ENCODE results near the gene CDK10.

Gene CDK10

GRCh38 chr16:89705006-89705405 is 18.5 kb downstream of the CDK10 start:
- TF ChIP-seq CTCF (IDR thresholded peaks at IDR 0.05; ENCODE audit: insufficient read depth, missing control alignments): no peak
- DNase-seq (ENCODE audit: insufficient read length, low spot score) (no peak), FAIRE-seq (no peak)

DNA sequence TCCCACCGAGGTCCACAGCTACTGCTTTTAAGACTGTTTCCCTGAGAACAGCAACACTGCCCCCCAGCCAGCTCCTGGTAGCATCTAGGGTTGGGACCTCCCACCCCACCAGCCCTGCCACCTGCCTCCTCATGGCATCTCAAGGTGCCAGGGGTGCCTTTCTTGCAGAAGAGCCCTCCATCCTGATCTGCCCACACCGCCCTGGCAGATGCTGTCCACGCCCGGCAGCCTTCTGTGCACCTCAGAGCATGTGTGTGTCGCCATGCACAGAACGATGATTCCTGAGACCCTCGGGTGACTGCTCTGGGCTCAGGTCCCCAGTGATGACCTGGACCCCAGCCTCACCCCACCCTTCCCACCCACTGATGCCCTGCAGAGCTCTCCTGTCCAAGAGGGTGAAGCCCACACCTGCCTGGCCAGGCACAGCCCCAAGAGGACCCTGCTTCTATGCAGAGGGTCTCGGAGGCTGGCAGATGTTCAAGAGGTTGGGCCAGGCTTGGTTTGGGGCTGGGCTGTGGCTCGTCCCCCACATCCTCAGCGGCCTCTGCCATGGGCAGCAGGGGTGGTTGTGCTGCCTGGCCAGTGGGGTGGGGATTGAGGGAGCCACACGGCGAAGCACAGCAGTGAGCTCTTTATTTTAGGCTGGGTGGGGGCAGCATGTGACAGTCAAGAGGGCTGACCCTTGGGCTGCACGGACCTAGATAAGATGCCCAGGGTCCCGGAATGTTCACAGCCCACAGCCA is 20.2 kb downstream of the CDK10 start:
- TF ChIP-seq CTCF (IDR thresholded peaks at IDR 0.05; ENCODE audit: insufficient read depth, missing control alignments): no peak
- FAIRE-seq: no peak

GRCh38 chr16:89707695-89708094 is 21.2 kb downstream of the CDK10 start:
- no peak for TF ChIP-seq CTCF (IDR thresholded peaks at IDR 0.05; ENCODE audit: insufficient read depth, missing control alignments)
- FAIRE-seq (no peak), DNase-seq (ENCODE audit: insufficient read length, low spot score) (no peak)

More for the DNA sequence above, 20.2 kb downstream of the CDK10 start:
- DNase-seq (ENCODE audit: insufficient read length, low spot score): no peak

- no peak for TF ChIP-seq CTCF (IDR thresholded peaks at IDR 0.05; ENCODE audit: insufficient read depth, missing control alignments)
- DNase-seq (ENCODE audit: insufficient read length, low spot score) (no peak), FAIRE-seq (no peak)
Observed at GRCh38 chr16:89708481-89708931, 22.0 kb downstream of the CDK10 start.

DNA sequence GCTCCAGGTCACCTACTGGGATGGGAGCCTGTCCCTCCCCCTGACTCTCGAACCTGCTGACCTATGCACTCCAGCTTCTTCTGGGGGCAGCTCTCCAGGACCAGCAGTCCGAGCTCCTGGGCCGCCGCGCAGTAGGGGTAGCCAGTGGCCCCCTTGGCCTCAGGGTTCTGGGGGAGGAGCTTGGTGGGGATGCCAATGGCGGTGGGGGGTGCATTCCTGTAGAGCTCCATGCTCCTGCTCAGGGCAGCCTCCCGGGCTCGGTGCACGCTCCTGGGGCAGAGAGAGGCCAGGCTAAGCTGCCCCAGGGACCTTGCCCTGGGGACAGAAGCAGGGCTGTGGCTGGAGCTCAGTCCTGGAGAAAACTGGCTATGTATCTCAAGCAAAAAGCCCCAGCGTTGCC is 22.7 kb downstream of the CDK10 start:
- DNase-seq (ENCODE audit: insufficient read length, low spot score) (no peak), FAIRE-seq (no peak)
- no peak for TF ChIP-seq CTCF (IDR thresholded peaks at IDR 0.05; ENCODE audit: insufficient read depth, missing control alignments)

GRCh38 chr16:89709716-89710432 is 23.4 kb downstream of the CDK10 start:
- no peak for FAIRE-seq
- no peak for TF ChIP-seq CTCF (IDR thresholded peaks at IDR 0.05; ENCODE audit: insufficient read depth, missing control alignments)
- no peak for DNase-seq (ENCODE audit: insufficient read length, low spot score)

Data from D721Med (cell line).